PC-3 (cell line): ENCODE data around the gene STRIP1. TPM values are rescaled to one million over a fixed set of nuclear protein-coding genes. Genes with fewer than 3 reads are reported as not detected.

ENCODE experiments used
- ATAC-seq: fragments of 200-7000 bp; cut with Tn5 transposase; 2 replicates; pipeline ENCODE4 v1.9.1; 2020; ENCODE audit warnings: mild to moderate bottlenecking, moderate library complexity
- BruUV-seq: library from RNA; stranded (reverse); fragments of 400-500 nt; replicated peaks from 2 replicates; lab custom pipeline; 2021; lab: Mats Ljungman, UMichigan
- CTCF ChIA-PET: fragments of 300-600 bp; sonication (Branson Sonifier 250); formaldehyde crosslinking; loops from one replicate; lab custom pipeline; 2022; ENCODE audit warnings: antibody characterized with exemption; lab: Charles Lee
- POLR2A ChIA-PET: fragments of 300-600 bp; sonication (Branson Sonifier 250); formaldehyde crosslinking; loops from one replicate; lab custom pipeline; 2022; ENCODE audit warnings: antibody characterized with exemption; ENCODE audit not compliant: unreplicated experiment; lab: Charles Lee
- DNase-seq: peaks from one replicate; pipeline ENCODE4 v3.0.0-alpha.2; 2015
- H2AFZ ChIP-seq: fragments of 300-600 bp; sonication (generic); 2 replicates; pipeline ENCODE4 v1.6.0; 2016; ENCODE audit warnings: antibody characterized with exemption, low read length
- H3F3A ChIP-seq: fragments of 300-600 bp; sonication (generic); one replicate; pipeline ENCODE4 v1.6.0; 2017; ENCODE audit warnings: antibody characterized with exemption, low read length, control low read depth, mild to moderate bottlenecking; ENCODE audit not compliant: unreplicated experiment
- H3K27ac ChIP-seq: fragments of 300-600 bp; sonication (generic); 2 replicates; pipeline ENCODE4 v1.5.1; 2016; ENCODE audit warnings: mild to moderate bottlenecking, low read length
- H3K27me3 ChIP-seq: fragments of 300-600 bp; sonication (generic); 2 replicates; pipeline ENCODE4 v1.6.1; 2016; ENCODE audit warnings: low read length, mixed read lengths
- H3K36me3 ChIP-seq: fragments of 300-600 bp; sonication (generic); 2 replicates; pipeline ENCODE4 v1.6.1; 2016; ENCODE audit warnings: low read depth, mixed run types, low read length, mixed read lengths
- H3K4me1 ChIP-seq: fragments of 300-600 bp; sonication (generic); 2 replicates; pipeline ENCODE4 v1.5.1; 2016; ENCODE audit warnings: low read length; ENCODE audit not compliant: insufficient read depth
- H3K4me2 ChIP-seq: fragments of 300-600 bp; sonication (generic); 2 replicates; pipeline ENCODE4 v1.6.0; 2016; ENCODE audit warnings: low read length
- H3K4me3 ChIP-seq: fragments of 300-600 bp; sonication (generic); 2 replicates; pipeline ENCODE4 v1.5.1; 2016; ENCODE audit warnings: mild to moderate bottlenecking, low read length, mixed read lengths
- H3K79me2 ChIP-seq: fragments of 300-600 bp; sonication (generic); 2 replicates; pipeline ENCODE4 v1.6.1; 2017; ENCODE audit warnings: low read length, mixed read lengths
- H3K9ac ChIP-seq: fragments of 300-600 bp; sonication (generic); 2 replicates; pipeline ENCODE4 v1.6.0; 2016; ENCODE audit warnings: mild to moderate bottlenecking, low read length
- H3K9me2 ChIP-seq: fragments of 300-600 bp; sonication (generic); replicated peaks from 2 replicates; pipeline ENCODE4 v1.6.1; 2016; ENCODE audit warnings: mixed run types, low read length, mixed read lengths
- H3K9me3 ChIP-seq: fragments of 300-600 bp; sonication (generic); 2 replicates; pipeline ENCODE4 v1.6.1; 2016; ENCODE audit warnings: low read length, mixed read lengths
- H4K20me1 ChIP-seq: fragments of 300-600 bp; sonication (generic); 2 replicates; pipeline ENCODE4 v1.6.1; 2016; ENCODE audit warnings: low read length, mixed read lengths
- EZH2 ChIP-seq: fragments of 300-600 bp; sonication (generic); IDR thresholded peaks from one replicate; pipeline ENCODE4 v1.6.1; 2017; ENCODE audit warnings: antibody characterized with exemption, mild to moderate bottlenecking, low read length; ENCODE audit not compliant: unreplicated experiment
- EZH2phosphoT487 ChIP-seq: fragments of 300-600 bp; sonication (generic); IDR thresholded peaks from 2 replicates; pipeline ENCODE4 v1.6.1; 2018; ENCODE audit warnings: mild to moderate bottlenecking, antibody characterized with exemption, low read length, borderline replicate concordance
- intact Hi-C: fragments of 100-400 bp; cut with micrococcal nuclease; formaldehyde crosslinking; loops from 2 replicates; pipeline ENCODE4 v1.9.0; 2023
- total RNA-seq: library from RNA; depleted of rRNA; stranded (reverse); fragments of >200 nt; gene quantifications from 2 replicates; pipeline ENCODE4 v1.2.3, GENCODE V29; 2014
- TF ChIP-seq, protein P1 (sequence below): fragments of 300-600 bp; sonication (generic); conservative IDR thresholded peaks from 2 replicates; pipeline ENCODE4 v1.5.1; 2017; ENCODE audit warnings: antibody characterized with exemption, low read depth, mild to moderate bottlenecking, low read length

The STRIP1 gene
- total RNA-seq, 1 experiment from 2014 or later, result 41.4 TPM

DNA sequence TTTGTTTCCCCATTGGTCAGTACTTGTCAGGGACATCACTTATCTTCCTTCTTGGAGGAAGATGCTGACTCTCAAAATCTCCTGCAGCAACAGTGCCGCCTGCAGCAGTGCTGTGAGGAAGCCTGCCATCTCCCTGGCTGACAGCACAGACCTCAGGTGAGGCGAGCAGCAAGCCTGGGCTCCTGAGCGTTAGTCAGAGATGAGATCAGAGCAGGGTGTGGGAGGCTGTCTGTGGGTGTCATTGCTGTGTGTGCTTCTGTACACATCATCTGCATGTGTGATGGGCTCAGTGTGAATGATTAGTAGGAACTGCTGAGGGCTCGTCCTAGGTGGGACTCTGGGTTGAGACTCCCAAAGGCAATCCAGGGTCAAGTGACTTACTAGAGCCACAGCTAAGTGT, 6.1 kb downstream of the STRIP1 start:
- no peak for DNase-seq
- ChIA-PET POLR2A (no interaction called here), CTCF (no interaction called here)
- TF ChIP-seq EZH2phosphoT487 (no peak), EZH2 (no peak)
- TF ChIP-seq, protein P1, sequence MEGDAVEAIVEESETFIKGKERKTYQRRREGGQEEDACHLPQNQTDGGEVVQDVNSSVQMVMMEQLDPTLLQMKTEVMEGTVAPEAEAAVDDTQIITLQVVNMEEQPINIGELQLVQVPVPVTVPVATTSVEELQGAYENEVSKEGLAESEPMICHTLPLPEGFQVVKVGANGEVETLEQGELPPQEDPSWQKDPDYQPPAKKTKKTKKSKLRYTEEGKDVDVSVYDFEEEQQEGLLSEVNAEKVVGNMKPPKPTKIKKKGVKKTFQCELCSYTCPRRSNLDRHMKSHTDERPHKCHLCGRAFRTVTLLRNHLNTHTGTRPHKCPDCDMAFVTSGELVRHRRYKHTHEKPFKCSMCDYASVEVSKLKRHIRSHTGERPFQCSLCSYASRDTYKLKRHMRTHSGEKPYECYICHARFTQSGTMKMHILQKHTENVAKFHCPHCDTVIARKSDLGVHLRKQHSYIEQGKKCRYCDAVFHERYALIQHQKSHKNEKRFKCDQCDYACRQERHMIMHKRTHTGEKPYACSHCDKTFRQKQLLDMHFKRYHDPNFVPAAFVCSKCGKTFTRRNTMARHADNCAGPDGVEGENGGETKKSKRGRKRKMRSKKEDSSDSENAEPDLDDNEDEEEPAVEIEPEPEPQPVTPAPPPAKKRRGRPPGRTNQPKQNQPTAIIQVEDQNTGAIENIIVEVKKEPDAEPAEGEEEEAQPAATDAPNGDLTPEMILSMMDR, result no peak
- Histone ChIP-seq H2AFZ (no peak overlapping the region), H3K79me2 (peaks cover 21% of the 10 kb centered on the region), H3K4me2 (no peak overlapping the region), H3K27ac (no peak overlapping the region), H3K9me3 (no peaks in the 10 kb centered on the region), H4K20me1 (0 out of 2 replicates have a peak, but pooled peaks cover 2% of the 10 kb centered on the region), H3K9ac (no peak overlapping the region), H3K4me3 (no peak overlapping the region), H3F3A (no peaks in the 10 kb centered on the region), H3K27me3 (no peaks in the 10 kb centered on the region), H3K36me3 (peaks cover 70% of the 10 kb centered on the region), H3K9me2 (no peaks in the 10 kb centered on the region), H3K4me1 (peaks cover 5% of the 10 kb centered on the region; the same call in 1 of the 2 replicates)
- no peak for ATAC-seq
- BruUV-seq, result no TSS peak
- intact Hi-C loops, result no loop called here

DNA sequence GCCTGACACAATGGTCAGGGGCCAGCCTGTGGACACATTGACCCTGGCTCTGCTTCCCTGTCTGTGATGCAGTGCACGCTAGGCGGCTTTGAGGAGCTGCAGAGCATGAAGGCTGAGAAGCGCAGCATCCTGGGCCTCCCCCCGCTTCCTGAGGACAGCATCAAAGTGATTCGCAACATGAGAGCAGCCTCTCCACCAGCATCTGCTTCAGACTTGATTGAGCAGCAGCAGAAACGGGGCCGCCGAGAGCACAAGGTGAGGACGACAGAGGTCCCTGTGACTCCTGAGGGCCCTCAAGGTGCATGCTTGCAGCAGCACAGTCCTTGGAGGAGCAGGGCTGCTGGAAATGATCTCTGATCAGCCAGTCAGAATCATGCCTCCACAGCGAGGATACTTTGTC, 8.6 kb downstream of the STRIP1 start:
- intact Hi-C loops, result no loop called here
- Histone ChIP-seq H3K4me2 (no peak overlapping the region), H3K9me3 (no peaks in the 10 kb centered on the region), H3K4me3 (no peak overlapping the region), H2AFZ (no peak overlapping the region), H3F3A (no peaks in the 10 kb centered on the region), H3K27me3 (no peaks in the 10 kb centered on the region), H3K79me2 (no peaks in the 10 kb centered on the region), H3K9me2 (no peaks in the 10 kb centered on the region), H4K20me1 (no peaks in the 10 kb centered on the region), H3K27ac (no peak overlapping the region), H3K36me3 (peaks cover 79% of the 10 kb centered on the region), H3K9ac (no peak overlapping the region), H3K4me1 (no peaks in the 10 kb centered on the region)
- ChIA-PET CTCF (no interaction called here), POLR2A (no interaction called here)
- DNase-seq (no peak), ATAC-seq (no peak)
- BruUV-seq, result no TSS peak
- TF ChIP-seq, protein P1, result no peak
- TF ChIP-seq EZH2 (no peak), EZH2phosphoT487 (no peak)

DNA sequence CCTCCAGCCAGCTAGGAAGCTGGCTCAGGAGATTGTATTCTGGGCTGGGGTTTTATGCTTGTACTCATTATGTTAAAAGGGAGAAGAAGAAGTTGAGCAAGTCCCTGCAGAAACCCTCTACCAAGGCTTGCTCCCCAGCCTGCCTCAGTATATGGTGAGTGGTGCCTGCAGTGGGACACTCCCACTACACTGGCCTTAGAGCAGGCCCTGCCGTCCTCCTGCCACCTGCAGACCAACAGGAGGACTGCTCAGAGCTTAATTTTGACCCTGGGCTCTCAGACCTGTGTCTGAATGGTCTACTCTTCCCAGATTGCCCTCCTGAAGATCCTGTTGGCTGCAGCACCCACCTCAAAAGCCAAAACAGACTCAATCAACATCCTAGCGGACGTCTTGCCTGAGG, 13.0 kb downstream of the STRIP1 start:
- Histone ChIP-seq H3K4me3 (no peak overlapping the region), H3K27ac (no peak overlapping the region), H4K20me1 (no peaks in the 10 kb centered on the region), H2AFZ (no peak overlapping the region), H3F3A (no peaks in the 10 kb centered on the region), H3K4me1 (no peaks in the 10 kb centered on the region), H3K9me3 (no peaks in the 10 kb centered on the region), H3K9me2 (no peaks in the 10 kb centered on the region), H3K4me2 (no peak overlapping the region), H3K9ac (no peak overlapping the region), H3K79me2 (no peaks in the 10 kb centered on the region), H3K27me3 (no peaks in the 10 kb centered on the region), H3K36me3 (peaks cover 75% of the 10 kb centered on the region)
- ChIA-PET CTCF (no interaction called here), POLR2A (no interaction called here)
- DNase-seq (no peak), ATAC-seq (peak; percentile 55; the same call in 1 of the 2 replicates)
- no TSS peak for BruUV-seq
- TF ChIP-seq, protein P1, result no peak; the same call in 1 of the 2 replicates
- TF ChIP-seq EZH2phosphoT487, result no peak
- no peak for TF ChIP-seq EZH2
- intact Hi-C loops, result no loop called here
